GM12891 (cell line): ENCODE results near the gene DOCK2.

Source experiments
- POLR2A ChIP-seq: IDR thresholded peaks from 2 replicates; pipeline ENCODE4 v1.6.1; 2011; ENCODE audit warnings: low read depth, low read length, control low read depth
- POLR2AphosphoS5 ChIP-seq: IDR thresholded peaks from 2 replicates; pipeline ENCODE4 v1.6.1; 2011; ENCODE audit warnings: low read depth, low read length, control low read depth

DNA sequence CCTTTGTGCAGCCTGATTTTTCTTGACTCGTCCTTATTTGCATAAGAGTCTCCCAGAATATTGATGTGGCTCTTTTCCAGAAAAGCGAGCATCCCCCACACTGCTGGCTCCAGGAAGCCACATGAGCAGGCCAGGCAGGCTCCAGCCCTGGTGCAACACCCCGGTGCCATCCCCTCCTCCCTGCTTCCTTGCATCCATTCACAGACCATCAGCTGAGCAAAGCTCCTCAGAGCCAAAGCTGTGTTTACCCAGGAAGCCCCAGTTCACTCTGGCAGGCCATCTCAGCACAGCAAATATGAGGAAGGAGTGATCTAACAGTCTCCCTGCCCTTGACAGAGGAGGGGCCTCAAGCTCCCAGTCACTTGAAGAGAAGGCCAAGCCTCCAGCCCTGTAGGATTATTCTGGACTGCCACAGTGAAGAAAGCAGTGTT lies 308.8 kb downstream of the DOCK2 start:
- no peak for TF ChIP-seq POLR2A
- no peak for TF ChIP-seq POLR2AphosphoS5
